PC-9 (cell line): ENCODE results near the gene GNG7. TPM values are rescaled to one million over a fixed set of nuclear protein-coding genes. Genes with fewer than 3 reads are reported as not detected.

Experiments
- BruUV-seq: library from RNA; stranded (reverse); fragments of 400-500 nt; replicated peaks from 2 replicates; lab custom pipeline; 2021; lab: Mats Ljungman, UMichigan
- CTCF ChIA-PET: fragments of 300-600 bp; sonication (Branson Sonifier 250); formaldehyde crosslinking; loops from one replicate; lab custom pipeline; 2022; ENCODE audit warnings: antibody characterized with exemption; lab: Charles Lee
- POLR2A ChIA-PET: fragments of 300-600 bp; sonication (Branson Sonifier 250); formaldehyde crosslinking; loops from one replicate; lab custom pipeline; 2022; ENCODE audit warnings: antibody characterized with exemption; ENCODE audit not compliant: unreplicated experiment; lab: Charles Lee
- DNase-seq, 2 experiments: peaks; one replicate each; pipeline versions ENCODE4 v3.0.0 to v3.0.0-alpha.2; 2015 to 2022; ENCODE audit warnings: mixed read lengths in 1 of 2
- H2AFZ ChIP-seq: fragments of 200-600 bp; sonication (generic); 2 replicates; pipeline ENCODE4 v1.8.1; 2017; ENCODE audit warnings: antibody characterized with exemption
- H3F3A ChIP-seq: fragments of 200-600 bp; sonication (generic); 2 replicates; pipeline ENCODE4 v1.8.1; 2017; ENCODE audit warnings: antibody characterized with exemption, mild to moderate bottlenecking, low read depth; ENCODE audit not compliant: insufficient read depth
- H3K27ac ChIP-seq: fragments of 200-600 bp; sonication (generic); 2 replicates; pipeline ENCODE4 v1.6.1; 2016; ENCODE audit warnings: mixed run types
- H3K27me3 ChIP-seq: fragments of 200-600 bp; sonication (generic); 2 replicates; pipeline ENCODE4 v1.6.1; 2016; ENCODE audit warnings: low read depth, mixed run types; ENCODE audit not compliant: insufficient read depth
- H3K36me3 ChIP-seq: fragments of 200-600 bp; sonication (generic); 2 replicates; pipeline ENCODE4 v1.6.1; 2016; ENCODE audit warnings: low read depth, mixed run types
- H3K4me1 ChIP-seq: fragments of 200-600 bp; sonication (generic); replicated peaks from 2 replicates; pipeline ENCODE4 v1.6.1; 2016; ENCODE audit warnings: mixed run types; ENCODE audit not compliant: insufficient read depth
- H3K4me2 ChIP-seq: fragments of 200-600 bp; sonication (generic); 2 replicates; pipeline ENCODE4 v1.6.1; 2017; ENCODE audit warnings: mixed run types
- H3K4me3 ChIP-seq: fragments of 200-600 bp; sonication (generic); 2 replicates; pipeline ENCODE4 v1.6.1; 2016; ENCODE audit warnings: mixed run types
- H3K79me2 ChIP-seq: fragments of 200-600 bp; sonication (generic); 2 replicates; pipeline ENCODE4 v1.6.1; 2017; ENCODE audit warnings: low read depth, mixed run types
- H3K9me2 ChIP-seq: fragments of 200-600 bp; sonication (generic); 2 replicates; pipeline ENCODE4 v1.8.1; 2017; ENCODE audit warnings: mild to moderate bottlenecking; ENCODE audit not compliant: insufficient read depth
- H3K9me3 ChIP-seq: fragments of 200-600 bp; sonication (generic); 2 replicates; pipeline ENCODE4 v1.8.1; 2016; ENCODE audit warnings: low read depth; ENCODE audit not compliant: insufficient read depth
- H4K20me1 ChIP-seq: fragments of 200-600 bp; sonication (generic); 2 replicates; pipeline ENCODE4 v1.8.1; 2017; ENCODE audit not compliant: insufficient read depth
- CTCF ChIP-seq: fragments of 200-600 bp; sonication (generic); conservative IDR thresholded peaks from 2 replicates; pipeline ENCODE4 v1.6.1; 2017; ENCODE audit warnings: mixed run types, antibody characterized with exemption, mild to moderate bottlenecking, moderate library complexity
- EZH2 ChIP-seq: fragments of 200-600 bp; sonication (generic); IDR thresholded peaks from 2 replicates; pipeline ENCODE4 v1.8.0; 2017; ENCODE audit warnings: antibody characterized with exemption, low read depth
- intact Hi-C: fragments of 100-400 bp; cut with micrococcal nuclease; formaldehyde crosslinking; loops from one replicate; pipeline ENCODE4 v1.10.0; 2022; ENCODE audit not compliant: unreplicated experiment
- total RNA-seq: library from RNA; stranded (reverse); gene quantifications from 2 replicates; pipeline ENCODE4 v1.2.3, GENCODE V29; 2021

The GNG7 gene
- total RNA-seq, 1 experiment from 2014 or later, result 2.8 TPM

- DNase-seq, result no peak
- BruUV-seq, result no TSS peak
- H3K4me1 ChIP-seq, result no peaks in the 10 kb centered on the region
- H4K20me1 ChIP-seq, result no peaks in the 10 kb centered on the region
- no peak overlapping the region for H3K4me2 ChIP-seq
- H3K27me3 ChIP-seq, result no peaks in the 10 kb centered on the region
- H2AFZ ChIP-seq, result no peak overlapping the region
- intact Hi-C loops, result no loop called here
- no peaks in the 10 kb centered on the region for H3K79me2 ChIP-seq
- no peak overlapping the region for H3K27ac ChIP-seq
- H3K36me3 ChIP-seq, result no peaks in the 10 kb centered on the region
- no peaks in the 10 kb centered on the region for H3K9me2 ChIP-seq
- ChIA-PET CTCF (no interaction called here), POLR2A (no interaction called here)
- H3K4me3 ChIP-seq, result no peak overlapping the region
- H3K9me3 ChIP-seq, result no peaks in the 10 kb centered on the region
- no peaks in the 10 kb centered on the region for H3F3A ChIP-seq
- TF ChIP-seq CTCF (no peak), EZH2 (no peak)
Measured at GRCh38 chr19:2685204-2685704, 17.2 kb downstream of the GNG7 start.

GRCh38 chr19:2683430-2684003 lies 19.0 kb downstream of the GNG7 start:
- no peaks in the 10 kb centered on the region for H3F3A ChIP-seq
- no peaks in the 10 kb centered on the region for H3K9me2 ChIP-seq
- H3K79me2 ChIP-seq, result no peaks in the 10 kb centered on the region
- H2AFZ ChIP-seq, result no peak overlapping the region
- no TSS peak for BruUV-seq
- TF ChIP-seq CTCF, result no peak
- H3K4me1 ChIP-seq, result no peaks in the 10 kb centered on the region
- 0 out of 2 replicates have a peak, but pooled peaks cover under 1% of the 10 kb centered on the region for H3K27me3 ChIP-seq
- no peak overlapping the region for H3K4me2 ChIP-seq
- ChIA-PET POLR2A (interaction anchor here (0.6 kb wide), 1 partner anchor 244 kb away, joined by 9 read pairs; no protein-coding TSS in a partner anchor), CTCF (no interaction called here)
- no peaks in the 10 kb centered on the region for H3K36me3 ChIP-seq
- no peak overlapping the region for H3K4me3 ChIP-seq
- no peak for DNase-seq
- H4K20me1 ChIP-seq, result no peaks in the 10 kb centered on the region
- intact Hi-C loops, result no loop called here
- no peak overlapping the region for H3K27ac ChIP-seq
- no peaks in the 10 kb centered on the region for H3K9me3 ChIP-seq

GRCh38 chr19:2680808-2681207 lies 21.7 kb downstream of the GNG7 start:
- Histone ChIP-seq H3K79me2 (no peaks in the 10 kb centered on the region), H2AFZ (no peak overlapping the region), H3K36me3 (no peaks in the 10 kb centered on the region), H3K27ac (no peak overlapping the region), H4K20me1 (no peaks in the 10 kb centered on the region), H3F3A (no peaks in the 10 kb centered on the region), H3K4me3 (no peak overlapping the region), H3K4me1 (no peaks in the 10 kb centered on the region), H3K4me2 (no peak overlapping the region), H3K9me3 (no peaks in the 10 kb centered on the region), H3K9me2 (no peaks in the 10 kb centered on the region), H3K27me3 (peaks cover 24% of the 10 kb centered on the region)
- intact Hi-C loops, result no loop called here
- ChIA-PET POLR2A (no interaction called here), CTCF (no interaction called here)
- DNase-seq, result no peak
- TF ChIP-seq CTCF, result no peak
- TF ChIP-seq EZH2, result no peak
- no TSS peak for BruUV-seq
